ENCODE measurements around the gene PRKN. TPM values are rescaled to one million over a fixed set of nuclear protein-coding genes. Genes with fewer than 3 reads are reported as not detected.

Gene PRKN
- total RNA-seq, 2 experiments from 2014 or later: 0.63 TPM; not detected in 1

DNA sequence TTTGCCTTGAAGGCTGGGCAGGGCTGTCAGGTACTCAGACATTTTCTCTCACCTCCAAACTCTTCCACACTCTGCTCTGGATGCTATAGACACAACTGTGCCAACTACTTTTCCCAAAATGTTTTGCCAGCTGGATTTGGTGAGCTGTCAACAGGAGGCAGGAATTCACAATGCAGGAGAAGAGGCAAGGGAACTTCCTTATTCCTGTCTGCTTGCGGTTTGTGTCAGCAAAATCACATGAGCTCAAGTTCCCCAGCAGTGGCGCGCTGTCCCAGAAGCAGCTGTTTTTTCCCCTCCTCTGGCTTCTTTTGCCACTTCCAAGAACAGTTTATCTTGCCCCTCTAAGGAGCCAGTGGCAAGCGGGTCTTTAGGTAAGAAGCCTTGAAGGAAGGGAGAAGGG is 608.2 kb downstream of the PRKN start:
- Mint-ChIP-seq H3K36me3 (ENCODE audit: low read depth) (no peaks in the 10 kb centered on the region), H3K27me3 (ENCODE audit: low read depth) (no peaks in the 10 kb centered on the region), H3K4me3 (no peak overlapping the region), H3K4me1 (ENCODE audit: low read depth) (no peaks in the 10 kb centered on the region), H3K9me3 (ENCODE audit: insufficient read depth) (no peaks in the 10 kb centered on the region), H3K27ac (no peak overlapping the region)
- DNase-seq (no peak), ATAC-seq (no peak)
- POLR2A ChIA-PET: no interaction called here
- CTCF ChIA-PET: interaction anchor here (0.9 kb wide), 1 partner anchor 15 kb away, joined by 3 read pairs; no protein-coding TSS in a partner anchor

DNA sequence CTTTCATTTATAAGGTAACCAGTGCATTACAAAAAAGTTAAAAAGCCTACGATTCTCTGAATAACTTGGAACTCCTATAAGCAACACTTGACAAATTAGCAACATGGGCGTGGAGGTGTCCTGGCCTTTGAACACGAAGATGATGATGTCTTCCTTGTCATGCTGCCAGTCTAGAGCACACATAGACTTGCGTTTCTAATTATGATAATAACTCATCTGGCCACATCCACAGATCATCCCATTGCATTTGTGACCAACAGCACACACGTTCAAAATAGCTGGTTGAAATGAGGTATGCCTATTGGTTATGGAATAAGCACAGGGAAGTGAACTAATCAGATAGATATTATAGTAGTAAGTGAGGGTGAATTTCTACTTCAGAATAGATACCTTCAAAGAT is 608.9 kb downstream of the PRKN start:
- Mint-ChIP-seq H3K27me3 (ENCODE audit: low read depth) (no peaks in the 10 kb centered on the region), H3K4me1 (ENCODE audit: low read depth) (no peaks in the 10 kb centered on the region), H3K36me3 (ENCODE audit: low read depth) (no peaks in the 10 kb centered on the region), H3K4me3 (no peak overlapping the region), H3K27ac (no peak overlapping the region), H3K9me3 (ENCODE audit: insufficient read depth) (no peaks in the 10 kb centered on the region)
- POLR2A ChIA-PET: no interaction called here
- DNase-seq (no peak), ATAC-seq (no peak)
- CTCF ChIA-PET: no interaction called here

DNA sequence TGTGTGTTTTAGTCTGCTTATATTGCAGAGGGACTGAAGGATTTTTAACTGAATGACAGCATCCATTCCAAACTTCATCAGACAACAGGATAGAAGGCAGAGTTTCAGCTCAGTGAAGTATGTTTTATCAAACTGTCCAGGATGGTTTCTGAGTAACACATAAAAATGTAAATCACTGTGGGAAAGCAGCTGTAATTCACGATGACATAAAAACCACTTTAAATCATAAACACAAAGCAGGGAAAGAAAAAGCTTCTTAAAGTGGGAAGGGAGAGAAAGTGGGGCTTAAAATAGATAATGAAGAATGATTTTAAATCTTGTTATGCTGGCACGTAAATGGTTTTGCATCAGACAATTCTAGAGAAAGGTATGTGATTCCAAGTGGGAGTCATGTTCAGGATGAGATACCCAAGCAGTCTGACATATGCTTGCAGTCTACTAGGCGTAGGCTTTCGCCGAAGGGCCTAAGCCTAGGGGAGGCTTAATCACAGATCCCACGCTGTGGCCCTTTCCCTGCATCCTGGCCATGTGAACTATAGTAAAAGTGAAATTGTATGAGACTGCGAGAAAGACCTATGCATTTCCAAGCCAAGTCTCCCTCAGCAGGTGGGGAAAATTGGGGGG is 610.6 kb downstream of the PRKN start:
- Mint-ChIP-seq H3K4me1 (ENCODE audit: low read depth) (no peaks in the 10 kb centered on the region), H3K4me3 (no peak overlapping the region), H3K36me3 (ENCODE audit: low read depth) (no peaks in the 10 kb centered on the region), H3K9me3 (ENCODE audit: insufficient read depth) (no peaks in the 10 kb centered on the region), H3K27me3 (ENCODE audit: low read depth) (no peaks in the 10 kb centered on the region), H3K27ac (no peak overlapping the region)
- CTCF ChIA-PET: no interaction called here
- DNase-seq (no peak), ATAC-seq (no peak)
- POLR2A ChIA-PET: no interaction called here

DNA sequence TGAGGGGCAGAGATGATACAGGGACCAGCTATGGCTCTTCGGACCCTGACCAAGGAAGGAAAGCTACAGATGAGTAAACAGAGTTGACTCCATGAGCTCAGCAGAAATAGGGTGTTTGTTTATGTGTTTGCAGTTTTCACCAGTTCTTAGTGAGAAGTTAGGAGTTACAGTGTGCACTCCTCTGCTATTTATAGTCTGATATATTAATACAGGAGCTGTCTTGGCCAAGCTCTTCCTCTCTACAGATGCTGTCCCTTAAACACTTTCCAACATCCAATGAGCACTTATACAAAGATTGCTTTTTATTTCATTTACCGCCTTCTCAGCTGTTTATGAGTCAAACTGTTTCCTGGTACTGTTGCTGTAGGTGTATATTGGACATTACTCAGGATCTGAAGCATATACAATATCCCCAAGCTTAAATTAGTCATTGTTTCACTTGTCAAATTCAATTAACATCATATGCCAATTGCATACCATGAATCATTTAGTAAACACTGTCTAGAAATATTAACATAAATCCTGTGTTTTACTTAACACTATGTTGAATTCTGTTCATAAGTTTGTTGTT is 618.0 kb downstream of the PRKN start:
- ChIA-PET POLR2A (no interaction called here), CTCF (no interaction called here)
- Mint-ChIP-seq H3K27me3 (ENCODE audit: low read depth) (no peaks in the 10 kb centered on the region), H3K4me1 (ENCODE audit: low read depth) (no peaks in the 10 kb centered on the region), H3K9me3 (ENCODE audit: insufficient read depth) (peaks cover 8% of the 10 kb centered on the region), H3K4me3 (no peak overlapping the region), H3K27ac (no peak overlapping the region), H3K36me3 (ENCODE audit: low read depth) (no peaks in the 10 kb centered on the region)
- ATAC-seq (no peak), DNase-seq (no peak)

DNA sequence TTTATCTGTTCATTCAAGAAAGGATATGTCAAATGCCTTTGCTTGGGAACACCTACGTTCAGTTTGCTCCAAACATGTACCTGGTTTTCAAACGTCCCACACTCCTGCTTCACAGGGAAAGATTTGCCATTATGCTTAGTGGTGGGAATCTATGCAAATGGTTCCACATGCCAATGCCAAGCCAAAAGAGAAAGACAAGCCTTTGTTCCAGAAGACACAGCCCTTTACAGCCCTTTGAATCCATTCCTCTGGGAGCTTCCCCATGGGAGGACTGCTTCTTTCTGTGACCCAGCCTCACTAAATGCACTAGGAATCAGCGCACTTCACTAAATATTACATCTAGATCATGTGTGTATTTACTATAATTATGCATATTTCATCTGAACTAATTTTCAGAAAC is 619.5 kb downstream of the PRKN start:
- no peak overlapping the region for H3K27ac Mint-ChIP-seq
- ChIA-PET POLR2A (no interaction called here), CTCF (no interaction called here)
- no peaks in the 10 kb centered on the region for H3K4me1 Mint-ChIP-seq (ENCODE audit: low read depth)
- no peak overlapping the region for H3K4me3 Mint-ChIP-seq
- H3K36me3 Mint-ChIP-seq (ENCODE audit: low read depth): no peaks in the 10 kb centered on the region
- DNase-seq (no peak), ATAC-seq (no peak)
- peaks cover 8% of the 10 kb centered on the region for H3K9me3 Mint-ChIP-seq (ENCODE audit: insufficient read depth)
- no peaks in the 10 kb centered on the region for H3K27me3 Mint-ChIP-seq (ENCODE audit: low read depth)

DNA sequence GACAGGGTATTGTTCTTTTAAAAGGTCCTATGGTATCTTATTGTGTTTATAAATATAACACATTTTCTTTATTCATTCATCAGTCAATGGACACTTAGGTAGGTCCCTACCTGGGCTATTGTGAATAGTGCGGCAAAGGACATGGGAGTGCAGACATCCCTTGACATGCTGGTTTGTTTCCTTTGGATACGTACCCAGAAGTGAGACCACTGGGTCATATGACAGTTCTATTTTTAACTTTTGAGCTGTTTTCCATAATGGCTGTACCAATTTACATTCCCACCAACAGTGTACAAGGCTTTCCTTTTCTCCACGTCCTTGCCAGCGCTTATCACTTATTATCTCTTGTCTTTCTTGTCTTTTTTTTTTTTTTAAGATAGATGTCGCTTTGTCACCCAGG is 627.5 kb downstream of the PRKN start:
- Mint-ChIP-seq H3K4me3 (no peak overlapping the region), H3K9me3 (ENCODE audit: insufficient read depth) (peaks cover 15% of the 10 kb centered on the region), H3K27me3 (ENCODE audit: low read depth) (no peaks in the 10 kb centered on the region), H3K4me1 (ENCODE audit: low read depth) (no peaks in the 10 kb centered on the region), H3K36me3 (ENCODE audit: low read depth) (no peaks in the 10 kb centered on the region), H3K27ac (no peak overlapping the region)
- ChIA-PET POLR2A (no interaction called here), CTCF (no interaction called here)
- DNase-seq (no peak), ATAC-seq (no peak)

DNA sequence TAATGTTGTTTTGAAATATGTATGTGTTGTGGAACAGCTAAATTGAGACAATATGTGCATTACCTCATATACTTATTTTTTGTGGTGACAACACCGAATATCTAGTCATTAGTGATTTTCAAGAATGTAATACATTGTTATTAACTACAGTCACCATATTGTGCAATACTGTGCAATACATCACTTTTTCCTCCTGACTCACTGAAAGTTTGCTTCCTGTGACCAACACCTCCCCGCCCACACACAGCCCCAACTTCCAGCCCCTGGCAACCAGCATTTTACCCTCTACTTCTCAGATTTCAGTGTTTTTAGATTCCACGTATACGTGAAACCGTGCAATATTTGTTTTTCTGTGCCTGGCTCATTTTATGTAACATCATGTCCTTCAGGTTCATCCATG is 627.9 kb downstream of the PRKN start:
- ChIA-PET POLR2A (no interaction called here), CTCF (no interaction called here)
- no peak for DNase-seq
- Mint-ChIP-seq H3K36me3 (ENCODE audit: low read depth) (no peaks in the 10 kb centered on the region), H3K4me1 (ENCODE audit: low read depth) (no peaks in the 10 kb centered on the region), H3K9me3 (ENCODE audit: insufficient read depth) (peaks cover 15% of the 10 kb centered on the region), H3K27ac (no peak overlapping the region), H3K4me3 (no peak overlapping the region), H3K27me3 (ENCODE audit: low read depth) (no peaks in the 10 kb centered on the region)
- no peak for ATAC-seq

DNA sequence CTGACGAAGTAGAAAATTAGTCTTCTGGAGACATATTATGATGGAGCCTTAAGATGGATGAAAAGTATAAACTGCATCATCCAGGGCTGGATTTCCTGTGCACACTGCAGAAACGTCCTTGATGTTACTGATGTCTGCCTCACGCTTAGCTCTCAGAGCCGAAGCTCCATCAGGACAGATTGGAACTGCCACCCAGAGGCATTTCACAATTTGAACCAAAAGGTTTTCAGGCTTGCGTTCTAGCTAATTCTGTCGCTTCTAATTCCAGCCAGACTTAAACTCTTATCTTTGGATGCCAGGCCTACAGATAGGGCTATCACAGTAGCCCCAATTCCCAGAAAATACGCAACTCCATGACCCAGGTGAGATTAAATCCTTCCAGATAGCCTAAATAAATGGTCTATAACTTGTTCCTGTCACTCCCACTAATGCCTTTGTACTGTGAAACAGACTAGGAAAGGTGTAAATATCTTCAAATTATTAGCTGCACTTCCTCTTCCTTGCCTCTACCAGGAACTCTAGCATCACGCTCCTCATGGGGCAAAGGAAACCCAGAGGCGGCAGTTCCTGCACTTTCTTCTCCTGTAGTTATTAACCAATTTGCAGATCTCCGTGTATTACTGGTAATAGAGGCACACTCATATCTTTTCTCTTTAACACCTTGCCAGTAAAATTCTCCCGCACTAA is 634.6 kb downstream of the PRKN start:
- no peaks in the 10 kb centered on the region for H3K9me3 Mint-ChIP-seq (ENCODE audit: insufficient read depth)
- no peak overlapping the region for H3K27ac Mint-ChIP-seq
- H3K4me1 Mint-ChIP-seq (ENCODE audit: low read depth): no peaks in the 10 kb centered on the region
- POLR2A ChIA-PET: no interaction called here
- H3K36me3 Mint-ChIP-seq (ENCODE audit: low read depth): no peaks in the 10 kb centered on the region
- ATAC-seq: no peak
- no peak overlapping the region for H3K4me3 Mint-ChIP-seq
- H3K27me3 Mint-ChIP-seq (ENCODE audit: low read depth): no peaks in the 10 kb centered on the region
- CTCF ChIA-PET: no interaction called here
- DNase-seq: no peak

DNA sequence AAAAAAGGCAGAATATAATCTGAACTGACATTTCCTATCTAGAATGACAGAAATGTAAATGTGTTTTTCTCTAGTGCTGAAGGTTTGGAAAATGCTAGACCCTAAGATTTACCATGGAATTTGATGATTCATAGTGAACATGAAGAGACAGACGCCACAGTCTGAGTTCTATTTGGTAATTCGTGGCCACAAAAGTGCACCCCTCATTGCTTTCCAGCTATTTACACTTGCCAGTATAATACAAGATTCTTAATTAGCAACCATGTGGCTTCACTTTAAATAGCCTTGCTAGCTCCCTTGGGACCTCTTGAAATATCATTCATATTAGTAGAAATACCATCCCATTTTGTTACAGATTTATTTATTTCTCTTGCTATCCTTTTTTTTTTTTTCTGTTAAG is 636.8 kb downstream of the PRKN start:
- Mint-ChIP-seq H3K4me1 (ENCODE audit: low read depth) (no peaks in the 10 kb centered on the region), H3K9me3 (ENCODE audit: insufficient read depth) (no peaks in the 10 kb centered on the region), H3K36me3 (ENCODE audit: low read depth) (no peaks in the 10 kb centered on the region), H3K27ac (no peak overlapping the region), H3K4me3 (no peak overlapping the region), H3K27me3 (ENCODE audit: low read depth) (no peaks in the 10 kb centered on the region)
- ChIA-PET CTCF (no interaction called here), POLR2A (no interaction called here)
- ATAC-seq (no peak), DNase-seq (no peak)

DNA sequence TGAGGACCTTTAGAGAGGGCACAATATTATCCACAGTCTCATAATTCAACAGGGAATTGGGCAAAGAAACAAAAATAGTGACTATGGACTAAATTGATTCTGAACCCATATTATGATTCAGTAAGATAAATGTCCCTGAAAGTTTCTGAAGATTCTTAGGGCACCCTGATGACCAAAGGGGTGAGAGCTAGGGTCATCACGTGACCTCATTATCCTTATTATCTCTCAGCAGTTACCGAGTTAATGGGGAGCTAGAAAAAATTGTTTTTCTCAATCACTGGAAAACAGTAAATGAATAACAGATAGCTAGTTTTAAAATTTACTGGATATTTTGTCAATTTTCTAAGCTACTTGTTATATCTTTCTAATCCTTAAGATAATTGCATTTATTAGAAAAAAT is 639.5 kb downstream of the PRKN start:
- Mint-ChIP-seq H3K4me3 (no peak overlapping the region), H3K4me1 (ENCODE audit: low read depth) (no peaks in the 10 kb centered on the region), H3K9me3 (ENCODE audit: insufficient read depth) (no peaks in the 10 kb centered on the region), H3K36me3 (ENCODE audit: low read depth) (no peaks in the 10 kb centered on the region), H3K27ac (no peak overlapping the region), H3K27me3 (ENCODE audit: low read depth) (no peaks in the 10 kb centered on the region)
- POLR2A ChIA-PET: no interaction called here
- CTCF ChIA-PET: no interaction called here
- ATAC-seq (no peak), DNase-seq (no peak)

DNA sequence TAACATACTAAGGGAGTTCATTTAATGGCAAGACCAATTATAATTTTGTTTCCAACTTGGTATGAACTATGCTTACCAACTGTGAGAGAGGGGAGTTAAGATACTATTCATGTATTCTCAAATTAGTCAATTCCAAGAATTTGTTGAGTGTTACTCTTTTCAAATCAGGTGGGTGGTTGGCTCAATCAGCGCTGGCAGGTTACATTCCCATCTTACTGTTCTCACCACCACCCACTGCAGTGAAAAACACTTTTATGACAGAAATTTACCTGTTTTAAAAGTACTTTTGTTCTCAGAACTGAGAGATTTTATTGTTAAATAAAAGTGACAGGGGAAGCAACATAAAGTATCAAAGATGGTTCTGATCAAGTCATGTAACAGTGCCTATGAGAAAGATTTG is 642.0 kb downstream of the PRKN start:
- ChIA-PET CTCF (no interaction called here), POLR2A (no interaction called here)
- H3K27me3 Mint-ChIP-seq (ENCODE audit: low read depth): no peaks in the 10 kb centered on the region
- no peak overlapping the region for H3K27ac Mint-ChIP-seq
- peaks cover 4% of the 10 kb centered on the region for H3K9me3 Mint-ChIP-seq (ENCODE audit: insufficient read depth)
- no peaks in the 10 kb centered on the region for H3K36me3 Mint-ChIP-seq (ENCODE audit: low read depth)
- DNase-seq (no peak), ATAC-seq (no peak)
- H3K4me3 Mint-ChIP-seq: no peak overlapping the region
- H3K4me1 Mint-ChIP-seq (ENCODE audit: low read depth): no peaks in the 10 kb centered on the region

DNA sequence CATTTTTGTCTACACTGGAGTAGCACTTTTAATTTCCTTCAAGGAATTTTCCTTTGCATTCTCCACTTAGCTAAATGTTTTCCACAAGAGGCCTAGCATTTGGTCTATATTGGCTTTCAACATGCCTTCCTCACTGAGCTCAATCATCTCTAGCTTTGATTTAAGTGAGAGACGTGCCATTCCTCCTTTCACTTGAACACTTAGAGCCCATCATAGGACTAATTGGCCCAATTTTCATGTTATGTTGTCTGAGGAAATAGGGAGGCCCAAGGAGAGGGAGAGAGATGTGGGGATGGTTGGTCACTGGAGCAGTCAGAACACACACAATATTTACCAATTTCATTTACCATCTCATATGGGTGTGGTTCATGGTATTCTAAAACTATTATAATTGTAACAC is 645.0 kb downstream of the PRKN start:
- no peaks in the 10 kb centered on the region for H3K27me3 Mint-ChIP-seq (ENCODE audit: low read depth)
- H3K36me3 Mint-ChIP-seq (ENCODE audit: low read depth): no peaks in the 10 kb centered on the region
- H3K27ac Mint-ChIP-seq: no peak overlapping the region
- DNase-seq (no peak), ATAC-seq (no peak)
- peaks cover 4% of the 10 kb centered on the region for H3K9me3 Mint-ChIP-seq (ENCODE audit: insufficient read depth)
- ChIA-PET POLR2A (no interaction called here), CTCF (no interaction called here)
- no peaks in the 10 kb centered on the region for H3K4me1 Mint-ChIP-seq (ENCODE audit: low read depth)
- no peak overlapping the region for H3K4me3 Mint-ChIP-seq

DNA sequence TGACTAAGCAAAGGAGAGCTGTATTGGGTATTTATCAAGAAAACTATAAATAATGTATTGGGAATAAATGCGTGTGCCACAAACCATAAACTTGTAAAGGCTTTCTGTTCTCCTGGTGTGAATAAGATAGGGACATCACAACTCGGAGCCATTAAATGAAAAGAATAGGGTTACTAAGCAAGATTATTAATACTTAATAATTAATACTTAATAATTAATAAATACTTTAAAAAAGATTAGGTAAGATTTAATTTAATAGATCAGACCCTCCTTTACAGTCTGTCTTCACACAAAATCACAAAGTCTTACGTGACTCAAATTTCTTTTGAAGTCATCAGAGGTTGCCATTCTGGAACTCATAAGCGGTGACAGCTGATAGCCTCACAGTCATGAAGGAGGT is 648.9 kb downstream of the PRKN start:
- peaks cover 4% of the 10 kb centered on the region for H3K9me3 Mint-ChIP-seq (ENCODE audit: insufficient read depth)
- no peak overlapping the region for H3K27ac Mint-ChIP-seq
- no peak for DNase-seq
- ChIA-PET POLR2A (no interaction called here), CTCF (no interaction called here)
- H3K36me3 Mint-ChIP-seq (ENCODE audit: low read depth): no peaks in the 10 kb centered on the region
- no peak for ATAC-seq
- H3K4me3 Mint-ChIP-seq: no peak overlapping the region
- no peaks in the 10 kb centered on the region for H3K4me1 Mint-ChIP-seq (ENCODE audit: low read depth)
- H3K27me3 Mint-ChIP-seq (ENCODE audit: low read depth): no peaks in the 10 kb centered on the region

Measured in activated CD8-positive, alpha-beta T cell treated with anti-CD3 and anti-CD28 coated beads, Interleukin-2, amount 10 ng/mL, durations not matched to agents 7 days and 5 days (primary cell).